ENCODE measurements around the gene DNAJC30.

GRCh38 chr7:73723813-73724212 is 40.6 kb upstream of the DNAJC30 start:
- TF ChIP-seq CTCF (IDR thresholded peaks at IDR 0.05; ENCODE audit: low read depth, low read length), result no peak
- TF ChIP-seq EZH2phosphoT487 (IDR thresholded peaks at IDR 0.05; ENCODE audit: low read depth), result no peak

All from OCI-LY3 (cell line).